PC-3 (cell line): ENCODE measurements around the gene TMTC2.

Experiments used
- CTCF ChIP-seq: fragments of 300-600 bp; sonication (generic); conservative IDR thresholded peaks from 2 replicates; pipeline ENCODE4 v1.5.1; 2017; ENCODE audit warnings: antibody characterized with exemption, low read depth, mild to moderate bottlenecking, low read length
- EZH2 ChIP-seq: fragments of 300-600 bp; sonication (generic); IDR thresholded peaks from one replicate; pipeline ENCODE4 v1.6.1; 2017; ENCODE audit warnings: antibody characterized with exemption, mild to moderate bottlenecking, low read length; ENCODE audit not compliant: unreplicated experiment
- EZH2phosphoT487 ChIP-seq: fragments of 300-600 bp; sonication (generic); IDR thresholded peaks from 2 replicates; pipeline ENCODE4 v1.6.1; 2018; ENCODE audit warnings: mild to moderate bottlenecking, antibody characterized with exemption, low read length, borderline replicate concordance

DNA sequence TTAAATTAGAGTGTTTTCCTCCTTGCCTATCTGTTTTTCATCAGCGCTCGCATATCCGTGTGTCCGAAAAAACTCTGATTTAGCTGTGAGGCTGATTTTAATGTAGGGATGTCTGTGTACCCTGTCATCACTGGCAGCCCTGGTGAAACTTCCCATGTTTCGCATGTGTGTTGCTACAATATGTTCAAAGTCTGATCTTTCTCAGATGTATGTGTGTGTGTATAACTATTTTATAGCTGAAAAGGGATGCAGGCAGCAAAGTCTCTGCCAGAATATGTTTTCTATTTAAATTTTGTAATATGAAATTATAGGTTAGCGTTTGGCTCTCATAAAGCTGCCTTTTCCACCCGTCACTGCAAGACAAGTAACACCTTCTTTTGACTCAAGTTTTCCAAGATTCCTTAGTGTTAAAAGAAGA lies 154.8 kb downstream of the TMTC2 start:
- TF ChIP-seq CTCF (no peak), EZH2 (no peak), EZH2phosphoT487 (no peak)
